HepG2 (cell line): ENCODE data around the gene CLCA4.

Source experiments
- ARID2 ChIP-seq: sonication (generic); formaldehyde crosslinking; IDR thresholded peaks from 2 replicates; pipeline ENCODE4 v1.8.1; 2022; ENCODE audit warnings: mild to moderate bottlenecking, missing genetic modification reagents, borderline replicate concordance
- EZH2 ChIP-seq: conservative IDR thresholded peaks from 2 replicates; pipeline ENCODE4 v1.6.1; 2012; ENCODE audit warnings: mild to moderate bottlenecking, low read depth, low read length, moderate library complexity
- FOXK1 ChIP-seq: sonication (generic); formaldehyde crosslinking; IDR thresholded peaks from 2 replicates; pipeline ENCODE4 v1.4.0; 2020; ENCODE audit warnings: low read depth, missing genetic modification reagents, borderline replicate concordance

- no peak for TF ChIP-seq FOXK1 (CRISPR knock-in tag)
- TF ChIP-seq ARID2 (CRISPR knock-in tag): no peak
- TF ChIP-seq EZH2: no peak
Measured at GRCh38 chr1:86516335-86516734, 30.5 kb upstream of the CLCA4 start.
